ENCODE data around the gene WDFY4. TPM values are rescaled to one million over a fixed set of nuclear protein-coding genes. Genes with fewer than 3 reads are reported as not detected.
A peak's percentile ranks its signal among the peaks of the same experiment; 100 is the strongest.

WDFY4 gene
- total RNA-seq, 1 donor from 2014 or later, result 0.25 TPM

- FAIRE-seq (no peak), DNase-seq (ENCODE audit: low read depth) (no peak)
- Mint-ChIP-seq H3K27ac (ENCODE audit: unreplicated experiment) (no peak overlapping the region), H3K4me3 (ENCODE audit: unreplicated experiment) (no peak overlapping the region), H3K9me3 (ENCODE audit: unreplicated experiment) (no peaks in the 10 kb centered on the region), H3K4me1 (ENCODE audit: low read depth, unreplicated experiment) (peaks cover 2% of the 10 kb centered on the region), H3K36me3 (ENCODE audit: low read depth, unreplicated experiment) (no peaks in the 10 kb centered on the region), H3K27me3 (ENCODE audit: low read depth, unreplicated experiment) (peaks cover 61% of the 10 kb centered on the region)
- Histone ChIP-seq H3K4me3 (ENCODE audit: insufficient read depth, low read depth, low read length) (no peak overlapping the region), H2AFZ (ENCODE audit: low read depth, low read length) (no peak overlapping the region), H3K27ac (ENCODE audit: low read depth, low read length) (no peak overlapping the region), H3K9ac (ENCODE audit: low read length) (no peak overlapping the region), H3K36me3 (ENCODE audit: insufficient read depth, low read length) (no peaks in the 10 kb centered on the region), H3K79me2 (ENCODE audit: insufficient read depth, low read length) (no peaks in the 10 kb centered on the region), H4K20me1 (ENCODE audit: insufficient read depth, low read length) (no peaks in the 10 kb centered on the region), H3K4me1 (ENCODE audit: insufficient read depth, low read length) (peaks cover 7% of the 10 kb centered on the region), H3K9me3 (ENCODE audit: insufficient read depth, low read depth, low read length) (no peaks in the 10 kb centered on the region), H3K27me3 (ENCODE audit: insufficient read depth, low read length) (no peaks in the 10 kb centered on the region), H3K4me2 (ENCODE audit: low read length) (no peak overlapping the region)
- no peak for TF ChIP-seq EZH2 (IDR thresholded peaks at IDR 0.05; ENCODE audit: insufficient read depth, low read length)
- no peak for TF ChIP-seq CTCF (IDR thresholded peaks at IDR 0.05; ENCODE audit: insufficient read depth, low read depth, low read length)
These were observed 32.3 kb upstream of the WDFY4 start for GRCh38 chr10:48652344-48652743.

GRCh38 chr10:48653347-48653746 is 31.3 kb upstream of the WDFY4 start:
- DNase-seq (ENCODE audit: low read depth) (no peak), FAIRE-seq (no peak)
- H4K20me1 ChIP-seq (ENCODE audit: insufficient read depth, low read length), result no peaks in the 10 kb centered on the region
- H3K79me2 ChIP-seq (ENCODE audit: insufficient read depth, low read length), result no peaks in the 10 kb centered on the region
- H2AFZ ChIP-seq (ENCODE audit: low read depth, low read length), result no peak overlapping the region
- no peaks in the 10 kb centered on the region for H3K27me3 ChIP-seq (ENCODE audit: insufficient read depth, low read length)
- no peaks in the 10 kb centered on the region for H3K9me3 Mint-ChIP-seq (ENCODE audit: unreplicated experiment)
- H3K27ac ChIP-seq (ENCODE audit: low read depth, low read length), result no peak overlapping the region
- H3K4me3 Mint-ChIP-seq (ENCODE audit: unreplicated experiment), result no peak overlapping the region
- no peak overlapping the region for H3K9ac ChIP-seq (ENCODE audit: low read length)
- no peak overlapping the region for H3K4me2 ChIP-seq (ENCODE audit: low read length)
- H3K9me3 ChIP-seq (ENCODE audit: insufficient read depth, low read depth, low read length), result no peaks in the 10 kb centered on the region
- H3K4me1 ChIP-seq (ENCODE audit: insufficient read depth, low read length), result peaks cover 7% of the 10 kb centered on the region
- H3K4me1 Mint-ChIP-seq (ENCODE audit: low read depth, unreplicated experiment), result peaks cover 2% of the 10 kb centered on the region
- H3K36me3 ChIP-seq (ENCODE audit: insufficient read depth, low read length), result no peaks in the 10 kb centered on the region
- no peak for TF ChIP-seq EZH2 (IDR thresholded peaks at IDR 0.05; ENCODE audit: insufficient read depth, low read length)
- no peak overlapping the region for H3K27ac Mint-ChIP-seq (ENCODE audit: unreplicated experiment)
- H3K27me3 Mint-ChIP-seq (ENCODE audit: low read depth, unreplicated experiment), result peaks cover 65% of the 10 kb centered on the region
- H3K36me3 Mint-ChIP-seq (ENCODE audit: low read depth, unreplicated experiment), result no peaks in the 10 kb centered on the region
- H3K4me3 ChIP-seq (ENCODE audit: insufficient read depth, low read depth, low read length), result no peak overlapping the region

GRCh38 chr10:48653944-48654698 is 30.6 kb upstream of the WDFY4 start:
- Mint-ChIP-seq H3K27ac (ENCODE audit: unreplicated experiment) (no peak overlapping the region), H3K9me3 (ENCODE audit: unreplicated experiment) (no peaks in the 10 kb centered on the region), H3K4me1 (ENCODE audit: low read depth, unreplicated experiment) (peaks cover 2% of the 10 kb centered on the region), H3K27me3 (ENCODE audit: low read depth, unreplicated experiment) (peaks cover 66% of the 10 kb centered on the region), H3K36me3 (ENCODE audit: low read depth, unreplicated experiment) (no peaks in the 10 kb centered on the region), H3K4me3 (ENCODE audit: unreplicated experiment) (no peak overlapping the region)
- Histone ChIP-seq H3K27ac (ENCODE audit: low read depth, low read length) (no peak overlapping the region), H3K27me3 (ENCODE audit: insufficient read depth, low read length) (no peaks in the 10 kb centered on the region), H3K36me3 (ENCODE audit: insufficient read depth, low read length) (no peaks in the 10 kb centered on the region), H3K4me3 (ENCODE audit: insufficient read depth, low read depth, low read length) (no peak overlapping the region), H2AFZ (ENCODE audit: low read depth, low read length) (no peak overlapping the region), H3K79me2 (ENCODE audit: insufficient read depth, low read length) (no peaks in the 10 kb centered on the region), H3K4me1 (ENCODE audit: insufficient read depth, low read length) (peaks cover 7% of the 10 kb centered on the region), H4K20me1 (ENCODE audit: insufficient read depth, low read length) (no peaks in the 10 kb centered on the region), H3K4me2 (ENCODE audit: low read length) (peak overlapping the region; percentile 85), H3K9ac (ENCODE audit: low read length) (no peak overlapping the region), H3K9me3 (ENCODE audit: insufficient read depth, low read depth, low read length) (no peaks in the 10 kb centered on the region)
- FAIRE-seq, result no peak
- DNase-seq (ENCODE audit: low read depth), result no peak
- TF ChIP-seq CTCF (IDR thresholded peaks at IDR 0.05; ENCODE audit: insufficient read depth, low read depth, low read length), result no peak
- no peak for TF ChIP-seq EZH2 (IDR thresholded peaks at IDR 0.05; ENCODE audit: insufficient read depth, low read length)

Data from astrocyte (in vitro differentiated cells and primary cell).